HuH-7 (cell line): Measurements from ENCODE around the gene PA2G4.
A peak's percentile ranks its signal among the peaks of the same experiment; 100 is the strongest.
"Not testable (repeated sequence)": the region's sequence is repeated elsewhere in the genome, so short reads cannot be mapped to it uniquely, and the experiment has no call there.

ENCODE experiments used
- DNase-seq: peaks from one replicate; pipeline ENCODE4 v3.0.0; 2011; ENCODE audit warnings: low spot score

PA2G4 gene

GRCh38 chr12:56153678-56154065 lies 49.3 kb downstream of the PA2G4 start:
- no peak for DNase-seq

- no peak for DNase-seq
These were observed 50.0 kb downstream of the PA2G4 start for GRCh38 chr12:56154246-56154771.

GRCh38 chr12:56154818-56155217 lies 50.5 kb downstream of the PA2G4 start:
- DNase-seq: no peak

GRCh38 chr12:56155256-56155845 lies 51.0 kb downstream of the PA2G4 start:
- DNase-seq: no peak

GRCh38 chr12:56156464-56157200 lies 52.3 kb downstream of the PA2G4 start:
- not testable (repeated sequence) for DNase-seq

GRCh38 chr12:56157201-56158028 lies 53.1 kb downstream of the PA2G4 start:
- peak; percentile 82 for DNase-seq

- DNase-seq: peak; percentile 97
These were observed 53.9 kb downstream of the PA2G4 start, which contains the start of gene MYL6 for GRCh38 chr12:56158029-56158925. MYL6 (plus strand) TSS chr12:56158359; CDS start chr12:56158402, 43 bp downstream.

GRCh38 chr12:56158926-56159461 lies 54.6 kb downstream of the PA2G4 start:
- DNase-seq: peak; percentile 40

GRCh38 chr12:56159482-56160192 lies 55.3 kb downstream of the PA2G4 start:
- DNase-seq: no peak

GRCh38 chr12:56160193-56160763 lies 55.9 kb downstream of the PA2G4 start:
- no peak for DNase-seq

- no peak for DNase-seq
These were observed 56.7 kb downstream of the PA2G4 start for GRCh38 chr12:56160894-56161689.

- no peak for DNase-seq
These were observed 57.5 kb downstream of the PA2G4 start for GRCh38 chr12:56161690-56162351.

GRCh38 chr12:56162468-56163290 lies 58.3 kb downstream of the PA2G4 start:
- no peak for DNase-seq
